Endodermal cell (in vitro differentiated cells): ENCODE measurements around the gene B3GALT4. TPM values are rescaled to one million over a fixed set of nuclear protein-coding genes. Genes with fewer than 3 reads are reported as not detected.
A peak's percentile ranks its signal among the peaks of the same experiment; 100 is the strongest.
"Not testable (repeated sequence)": the region's sequence is repeated elsewhere in the genome, so short reads cannot be mapped to it uniquely, and the experiment has no call there.

Source experiments
- DNase-seq: peaks from one replicate; pipeline ENCODE4 v3.0.0-alpha.2; 2017
- H3K27ac ChIP-seq: 2 replicates; pipeline ENCODE4 v1.5.1; 2013; ENCODE audit warnings: mild to moderate bottlenecking, low read depth, low read length, moderate library complexity
- H3K27me3 ChIP-seq: 2 replicates; pipeline ENCODE4 v1.6.1; 2013; ENCODE audit warnings: mild to moderate bottlenecking, low read length, moderate library complexity; ENCODE audit not compliant: insufficient read depth, control insufficient read depth, poor library complexity, severe bottlenecking
- H3K36me3 ChIP-seq: 2 replicates; pipeline ENCODE4 v1.7.0; 2013; ENCODE audit warnings: mild to moderate bottlenecking, low read length, moderate library complexity; ENCODE audit not compliant: control insufficient read depth, insufficient read depth
- H3K4me1 ChIP-seq: one replicate; pipeline ENCODE4 v1.7.0; 2013; ENCODE audit warnings: low read length; ENCODE audit not compliant: control insufficient read depth, insufficient read depth
- H3K4me3 ChIP-seq: 2 replicates; pipeline ENCODE4 v1.5.1; 2013; ENCODE audit warnings: mild to moderate bottlenecking, low read length, moderate library complexity
- H3K9ac ChIP-seq: 2 replicates; pipeline ENCODE4 v1.6.1; 2013; ENCODE audit warnings: mild to moderate bottlenecking, low read length, moderate library complexity; ENCODE audit not compliant: poor library complexity, severe bottlenecking; ENCODE audit errors: extremely low read depth
- H3K9me3 ChIP-seq: 2 replicates; pipeline ENCODE4 v1.6.1; 2013; ENCODE audit warnings: mild to moderate bottlenecking, low read length, moderate library complexity; ENCODE audit not compliant: control insufficient read depth
- H3K27ac Mint-ChIP-seq: 2 replicates; pipeline ENCODE4 v1.8.0; 2020; ENCODE audit warnings: mixed read lengths
- H3K27me3 Mint-ChIP-seq: 2 replicates; pipeline ENCODE4 v1.8.0; 2021; ENCODE audit warnings: mild to moderate bottlenecking, mixed read lengths; ENCODE audit not compliant: insufficient read depth
- H3K36me3 Mint-ChIP-seq: 2 replicates; pipeline ENCODE4 v1.8.0; 2020; ENCODE audit warnings: low read depth, mixed read lengths
- H3K4me1 Mint-ChIP-seq: 2 replicates; pipeline ENCODE4 v1.8.0; 2020; ENCODE audit warnings: mixed read lengths
- H3K4me3 Mint-ChIP-seq: 2 replicates; pipeline ENCODE4 v1.8.0; 2020; ENCODE audit warnings: mild to moderate bottlenecking, moderate library complexity, mixed read lengths
- H3K9me3 Mint-ChIP-seq: 2 replicates; pipeline ENCODE4 v1.8.0; 2020; ENCODE audit warnings: mild to moderate bottlenecking, mixed read lengths
- WGBS, 2 experiments: methylation state at CpG; one replicate each; pipeline versions ENCODE4 v1.1.5 to v1.1.7; 2013; ENCODE audit warnings: missing lambda C conversion rate in 2 of 2, mixed read lengths in 1 of 2; ENCODE audit not compliant: insufficient coverage in 1 of 2, insufficient read length in 1 of 2; 5-methylcytosine and 5-hydroxymethylcytosine counted together
- total RNA-seq, 2 donors: library from RNA; stranded (reverse); fragmentation: NEBNext Ultra II Directional in 1 of 2; extraction: Animal tissue kit (Norgen Biotek cat#: 25700) in 1 of 2; gene quantifications; 2 replicates in 1 of 2; 3 replicates in 1 of 2; pipeline ENCODE4 v1.2.1, GENCODE V29; 2021
- TF ChIP-seq, protein P1 (sequence below): fragments of 200-600 bp; sonication (generic); conservative IDR thresholded peaks from 2 replicates; pipeline ENCODE4 v1.5.0; 2021; ENCODE audit warnings: antibody characterized with exemption, mild to moderate bottlenecking

B3GALT4 gene
- total RNA-seq, 2 donors from 2014 or later: 3.9 to 5.5 TPM

- 83 to 87% methylated on average over 11 to 14 of the region's 14 CpGs for WGBS, 2 experiments
- no peak for DNase-seq
- Histone ChIP-seq H3K27me3 (no peaks in the 10 kb centered on the region), H3K9me3 (no peaks in the 10 kb centered on the region), H3K27ac (no peak overlapping the region), H3K4me1 (no peaks in the 10 kb centered on the region), H3K36me3 (peaks cover 52% of the 10 kb centered on the region), H3K9ac (peak overlapping the region; percentile 0), H3K4me3 (peak overlapping the region; percentile 98)
- Mint-ChIP-seq H3K4me1 (peaks cover 35% of the 10 kb centered on the region), H3K27ac (peak overlapping the region; percentile 91), H3K4me3 (peak overlapping the region; percentile 98), H3K27me3 (no peaks in the 10 kb centered on the region), H3K9me3 (no peaks in the 10 kb centered on the region), H3K36me3 (peaks cover 51% of the 10 kb centered on the region)
- TF ChIP-seq, protein P1, sequence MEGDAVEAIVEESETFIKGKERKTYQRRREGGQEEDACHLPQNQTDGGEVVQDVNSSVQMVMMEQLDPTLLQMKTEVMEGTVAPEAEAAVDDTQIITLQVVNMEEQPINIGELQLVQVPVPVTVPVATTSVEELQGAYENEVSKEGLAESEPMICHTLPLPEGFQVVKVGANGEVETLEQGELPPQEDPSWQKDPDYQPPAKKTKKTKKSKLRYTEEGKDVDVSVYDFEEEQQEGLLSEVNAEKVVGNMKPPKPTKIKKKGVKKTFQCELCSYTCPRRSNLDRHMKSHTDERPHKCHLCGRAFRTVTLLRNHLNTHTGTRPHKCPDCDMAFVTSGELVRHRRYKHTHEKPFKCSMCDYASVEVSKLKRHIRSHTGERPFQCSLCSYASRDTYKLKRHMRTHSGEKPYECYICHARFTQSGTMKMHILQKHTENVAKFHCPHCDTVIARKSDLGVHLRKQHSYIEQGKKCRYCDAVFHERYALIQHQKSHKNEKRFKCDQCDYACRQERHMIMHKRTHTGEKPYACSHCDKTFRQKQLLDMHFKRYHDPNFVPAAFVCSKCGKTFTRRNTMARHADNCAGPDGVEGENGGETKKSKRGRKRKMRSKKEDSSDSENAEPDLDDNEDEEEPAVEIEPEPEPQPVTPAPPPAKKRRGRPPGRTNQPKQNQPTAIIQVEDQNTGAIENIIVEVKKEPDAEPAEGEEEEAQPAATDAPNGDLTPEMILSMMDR: no peak
Observed at GRCh38 chr6:33273924-33274902, 2.7 kb upstream of the B3GALT4 start.

DNA sequence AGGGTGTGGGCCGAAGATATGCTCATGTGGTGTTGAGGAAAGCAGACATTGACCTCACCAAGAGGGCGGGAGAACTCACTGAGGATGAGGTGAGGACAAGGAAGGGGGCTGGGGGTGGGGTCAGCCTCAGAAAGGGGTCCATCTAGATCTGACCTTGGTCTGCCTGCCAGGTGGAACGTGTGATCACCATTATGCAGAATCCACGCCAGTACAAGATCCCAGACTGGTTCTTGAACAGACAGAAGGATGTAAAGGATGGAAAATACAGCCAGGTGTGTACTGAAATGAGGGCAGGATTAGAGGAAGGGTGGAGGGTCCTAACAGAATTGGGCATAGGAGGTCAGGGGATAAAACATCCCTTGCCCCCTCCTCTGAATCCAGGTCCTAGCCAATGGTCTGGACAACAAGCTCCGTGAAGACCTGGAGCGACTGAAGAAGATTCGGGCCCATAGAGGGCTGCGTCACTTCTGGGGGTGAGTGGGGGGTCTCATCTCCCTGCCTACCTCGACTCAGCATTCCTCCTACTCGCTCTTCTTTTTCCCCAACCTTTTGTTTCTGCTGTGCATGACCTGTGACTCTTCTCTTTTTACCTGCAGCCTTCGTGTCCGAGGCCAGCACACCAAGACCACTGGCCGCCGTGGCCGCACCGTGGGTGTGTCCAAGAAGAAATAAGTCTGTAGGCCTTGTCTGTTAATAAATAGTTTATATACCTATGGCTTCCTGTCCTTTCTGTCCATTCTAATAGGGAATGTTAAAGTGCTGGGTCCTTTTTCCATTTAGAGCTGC is 935 bp upstream of the B3GALT4 start:
- not testable (repeated sequence) for H3K27me3 Mint-ChIP-seq, H3K9me3 Mint-ChIP-seq, H3K27me3 ChIP-seq, DNase-seq, H3K9me3 ChIP-seq, H3K4me1 ChIP-seq
- WGBS, 2 experiments: 80 to 88% methylated on average over 5 to 16 of the region's 16 CpGs
- H3K4me1 Mint-ChIP-seq: peaks cover 35% of the 10 kb centered on the region
- peaks cover 58% of the 10 kb centered on the region for H3K36me3 Mint-ChIP-seq
- H3K27ac Mint-ChIP-seq: peak overlapping the region; percentile 91
- peaks cover 66% of the 10 kb centered on the region for H3K36me3 ChIP-seq
- peak overlapping the region; percentile 98 for H3K4me3 Mint-ChIP-seq
- peak overlapping the region; percentile 77 for H3K27ac ChIP-seq
- H3K9ac ChIP-seq: peak overlapping the region; percentile 42
- peak overlapping the region; percentile 98 for H3K4me3 ChIP-seq

GRCh38 chr6:33276581-33276863 is 401 bp upstream of the B3GALT4 start:
- no peaks in the 10 kb centered on the region for H3K4me1 ChIP-seq
- no peaks in the 10 kb centered on the region for H3K9me3 Mint-ChIP-seq
- peak overlapping the region; percentile 91 for H3K27ac Mint-ChIP-seq
- no peaks in the 10 kb centered on the region for H3K27me3 ChIP-seq
- H3K9me3 ChIP-seq: no peaks in the 10 kb centered on the region
- peak overlapping the region; percentile 98 for H3K4me3 Mint-ChIP-seq
- H3K27ac ChIP-seq: peak overlapping the region; percentile 77
- peaks cover 69% of the 10 kb centered on the region for H3K36me3 ChIP-seq
- H3K36me3 Mint-ChIP-seq: peaks cover 58% of the 10 kb centered on the region
- peak overlapping the region; percentile 98 for H3K4me3 ChIP-seq
- H3K9ac ChIP-seq: peak overlapping the region; percentile 42
- TF ChIP-seq, protein P1: no peak
- no peaks in the 10 kb centered on the region for H3K27me3 Mint-ChIP-seq
- peaks cover 35% of the 10 kb centered on the region for H3K4me1 Mint-ChIP-seq
- DNase-seq: no peak
